H9 (cell line): Measurements from ENCODE around the gene GNAI1. TPM values are rescaled to one million over a fixed set of nuclear protein-coding genes. Genes with fewer than 3 reads are reported as not detected.

Experiments used
- DNase-seq: peaks from one replicate; pipeline ENCODE4 v3.0.0-alpha.2; 2017
- H2AFZ ChIP-seq: one replicate; pipeline ENCODE4 v1.6.1; 2013; ENCODE audit warnings: mild to moderate bottlenecking, low read length, control low read depth, moderate library complexity
- H2AK5ac ChIP-seq: 2 replicates; pipeline ENCODE4 v1.6.1; 2013; ENCODE audit warnings: low read length, control low read depth, mixed read lengths; ENCODE audit not compliant: insufficient read length
- H2BK120ac ChIP-seq: one replicate; pipeline ENCODE4 v1.6.1; 2013; ENCODE audit warnings: low read depth, mild to moderate bottlenecking, low read length, control low read depth, inconsistent platforms; ENCODE audit not compliant: poor library complexity, severe bottlenecking
- H2BK12ac ChIP-seq: 2 replicates; pipeline ENCODE4 v1.6.1; 2013; ENCODE audit warnings: low read length, control low read depth, mixed read lengths, low read depth; ENCODE audit not compliant: insufficient read length
- H2BK15ac ChIP-seq: 2 replicates; pipeline ENCODE4 v1.6.1; 2013; ENCODE audit warnings: low read depth, low read length, control low read depth
- H2BK20ac ChIP-seq: one replicate; pipeline ENCODE4 v1.6.1; 2013; ENCODE audit warnings: low read depth, mild to moderate bottlenecking, low read length, control low read depth, inconsistent platforms; ENCODE audit not compliant: poor library complexity, severe bottlenecking
- H2BK5ac ChIP-seq: 2 replicates; pipeline ENCODE4 v1.6.1; 2013; ENCODE audit warnings: low read length, control low read depth, mixed read lengths; ENCODE audit not compliant: insufficient read length
- H3K14ac ChIP-seq: 2 replicates; pipeline ENCODE4 v1.6.1; 2013; ENCODE audit warnings: low read length, control low read depth; ENCODE audit not compliant: insufficient read depth
- H3K18ac ChIP-seq: 2 replicates; pipeline ENCODE4 v1.6.1; 2013; ENCODE audit warnings: low read depth, mild to moderate bottlenecking, mixed read lengths, low read length, control low read depth; ENCODE audit not compliant: insufficient read length
- H3K23ac ChIP-seq: 2 replicates; pipeline ENCODE4 v1.6.1; 2013; ENCODE audit warnings: low read length, control low read depth, mixed read lengths, low read depth; ENCODE audit not compliant: insufficient read length
- H3K23me2 ChIP-seq: 2 replicates; pipeline ENCODE4 v1.6.1; 2013; ENCODE audit warnings: low read depth, mild to moderate bottlenecking, mixed read lengths, low read length, control low read depth; ENCODE audit not compliant: insufficient read length, poor library complexity, severe bottlenecking
- H3K27ac ChIP-seq: 2 replicates; pipeline ENCODE4 v1.5.1; 2013; ENCODE audit warnings: low read length, control low read depth, mixed read lengths, low read depth; ENCODE audit not compliant: insufficient read length
- H3K27me3 ChIP-seq: 2 replicates; pipeline ENCODE4 v1.6.1; 2013; ENCODE audit warnings: low read length, control low read depth, inconsistent platforms; ENCODE audit not compliant: insufficient read depth
- H3K4ac ChIP-seq: 2 replicates; pipeline ENCODE4 v1.6.1; 2013; ENCODE audit warnings: low read depth, mild to moderate bottlenecking, control low read depth, inconsistent platforms, low read length, moderate library complexity
- H3K4me1 ChIP-seq: 2 replicates; pipeline ENCODE4 v1.6.1; 2013; ENCODE audit warnings: low read length, control low read depth, inconsistent platforms; ENCODE audit not compliant: insufficient read depth
- H3K4me2 ChIP-seq: 2 replicates; pipeline ENCODE4 v1.6.1; 2013; ENCODE audit warnings: low read length, control low read depth, mixed read lengths; ENCODE audit not compliant: insufficient read length, insufficient read depth
- H3K56ac ChIP-seq: 2 replicates; pipeline ENCODE4 v1.6.1; 2013; ENCODE audit warnings: low read depth, mild to moderate bottlenecking, mixed read lengths, low read length, control low read depth; ENCODE audit not compliant: insufficient read length
- H3K79me1 ChIP-seq: 2 replicates; pipeline ENCODE4 v1.6.1; 2013; ENCODE audit warnings: low read depth, mild to moderate bottlenecking, moderate library complexity, low read length, control low read depth, inconsistent platforms; ENCODE audit not compliant: insufficient read depth, poor library complexity, severe bottlenecking
- H3K79me2 ChIP-seq: 2 replicates; pipeline ENCODE4 v1.6.1; 2013; ENCODE audit warnings: low read length, control low read depth, inconsistent platforms; ENCODE audit not compliant: insufficient read depth
- H3K9ac ChIP-seq: 2 replicates; pipeline ENCODE4 v1.6.1; 2013; ENCODE audit warnings: low read length, control low read depth, mixed read lengths; ENCODE audit not compliant: insufficient read length; ENCODE audit errors: extremely low read depth
- H3K9me3 ChIP-seq: one replicate; pipeline ENCODE4 v1.6.1; 2013; ENCODE audit warnings: low read depth, low read length, inconsistent platforms; ENCODE audit not compliant: control insufficient read depth
- H3T11ph ChIP-seq: one replicate; pipeline ENCODE4 v1.6.1; 2013; ENCODE audit warnings: mild to moderate bottlenecking, low read length, control low read depth, inconsistent platforms
- H4K20me1 ChIP-seq: one replicate; pipeline ENCODE4 v1.6.1; 2013; ENCODE audit not compliant: control insufficient read depth, insufficient read length, insufficient read depth
- H4K5ac ChIP-seq: 2 replicates; pipeline ENCODE4 v1.6.1; 2013; ENCODE audit warnings: low read depth, mild to moderate bottlenecking, mixed read lengths, low read length, control low read depth; ENCODE audit not compliant: insufficient read length
- H4K8ac ChIP-seq: replicated peaks from 2 replicates; pipeline ENCODE4 v1.6.1; 2013; ENCODE audit warnings: low read length, control low read depth, mixed read lengths, low read depth; ENCODE audit not compliant: insufficient read length
- H4K91ac ChIP-seq: 2 replicates; pipeline ENCODE4 v1.6.1; 2013; ENCODE audit warnings: low read depth, mild to moderate bottlenecking, moderate library complexity, mixed read lengths, low read length, control low read depth; ENCODE audit not compliant: insufficient read length
- H3K27ac Mint-ChIP-seq, 3 experiments: 2 replicates in 2 of 3; 3 replicates in 1 of 3; pipeline ENCODE4 v1.8.0; 2020 to 2021; ENCODE audit warnings: mixed read lengths in 3 of 3, mild to moderate bottlenecking in 1 of 3, moderate library complexity in 1 of 3
- H3K27me3 Mint-ChIP-seq: 2 replicates; pipeline ENCODE4 v1.8.0; 2021; ENCODE audit warnings: low read depth, mild to moderate bottlenecking, moderate library complexity, mixed read lengths
- H3K36me3 Mint-ChIP-seq, 3 experiments: 2 replicates in 2 of 3; 3 replicates in 1 of 3; pipeline ENCODE4 v1.8.0; 2020 to 2021; ENCODE audit warnings: low read depth in 3 of 3, mixed read lengths in 3 of 3; ENCODE audit not compliant: insufficient read depth in 1 of 3
- H3K4me1 Mint-ChIP-seq, 2 experiments: 2 replicates each; pipeline ENCODE4 v1.8.0; 2020; ENCODE audit warnings: mixed read lengths in 2 of 2
- H3K4me3 Mint-ChIP-seq, 2 experiments: 2 replicates in 1 of 2; 3 replicates in 1 of 2; pipeline ENCODE4 v1.8.0; 2020 to 2021; ENCODE audit warnings: mild to moderate bottlenecking in 2 of 2, mixed read lengths in 2 of 2, moderate library complexity in 1 of 2
- H3K9me3 Mint-ChIP-seq, 2 experiments: 2 replicates in 1 of 2; 3 replicates in 1 of 2; pipeline ENCODE4 v1.8.0; 2020; ENCODE audit warnings: mild to moderate bottlenecking in 2 of 2, mixed read lengths in 2 of 2, moderate library complexity in 1 of 2
- CTCF ChIP-seq: fragments of 200-600 bp; sonication (generic); conservative IDR thresholded peaks from 3 replicates; pipeline ENCODE4 v1.8.0; 2021; ENCODE audit warnings: antibody characterized with exemption, mild to moderate bottlenecking
- WGBS: extraction: QIAGEN DNeasy Blood & Tissue Kit; methylation state at CpG from one replicate; pipeline ENCODE4 v1.1.7; 2013; ENCODE audit warnings: missing lambda C conversion rate, low lambda C conversion rate, mixed read lengths; ENCODE audit not compliant: insufficient read length; ENCODE audit errors: extremely low coverage; 5-methylcytosine and 5-hydroxymethylcytosine counted together
- total RNA-seq: library from RNA; stranded (reverse); gene quantifications from 2 replicates; pipeline ENCODE4 v1.2.1, GENCODE V29; 2021

Gene GNAI1
- total RNA-seq, 1 experiment from 2014 or later: 14.1 TPM

GRCh38 chr7:80087771-80088170, 46.9 kb upstream of the GNAI1 start:
- Histone ChIP-seq H3K27me3 (no peaks in the 10 kb centered on the region), H3K27ac (no peak overlapping the region), H3K79me2 (no peaks in the 10 kb centered on the region), H2BK12ac (no peak overlapping the region), H4K8ac (no peak overlapping the region), H2BK120ac (no peak overlapping the region), H3K23me2 (no peaks in the 10 kb centered on the region), H3K56ac (no peak overlapping the region), H3K23ac (no peak overlapping the region), H3K4ac (no peak overlapping the region), H2BK15ac (no peak overlapping the region), H3K18ac (no peak overlapping the region), H3T11ph (no peak overlapping the region), H4K91ac (no peak overlapping the region), H2BK5ac (no peak overlapping the region), H4K5ac (no peak overlapping the region), H3K4me1 (no peaks in the 10 kb centered on the region), H4K20me1 (no peaks in the 10 kb centered on the region), H3K79me1 (no peaks in the 10 kb centered on the region), H3K9me3 (no peaks in the 10 kb centered on the region), H2BK20ac (no peak overlapping the region), H3K14ac (no peak overlapping the region), H2AFZ (no peak overlapping the region), H2AK5ac (no peak overlapping the region), H3K9ac (no peak overlapping the region), H3K4me2 (no peak overlapping the region)
- WGBS: no CpG with 5 or more reads among the region's 1 CpG
- no peak for TF ChIP-seq CTCF
- Mint-ChIP-seq H3K4me3 (no peak overlapping the region), H3K27ac (no peak overlapping the region), H3K4me1 (peaks cover 0 to 3% of the 10 kb centered on the region in 2 experiments; a peak in 1 of 4 replicates), H3K36me3 (no peaks in the 10 kb centered on the region; a peak in 1 of 7 replicates), H3K27me3 (no peaks in the 10 kb centered on the region), H3K9me3 (no peaks in the 10 kb centered on the region)
- no peak for DNase-seq
